SH-SY5Y (cell line): ENCODE data around the gene EFCAB8.

Experiments used
- GATA2 ChIP-seq: IDR thresholded peaks from 2 replicates; pipeline ENCODE4 v1.6.1; 2011; ENCODE audit warnings: mild to moderate bottlenecking, low read depth, low read length
- GATA3 ChIP-seq: IDR thresholded peaks from 2 replicates; pipeline ENCODE4 v1.6.1; 2011; ENCODE audit warnings: low read depth, mild to moderate bottlenecking, low read length, moderate library complexity

DNA sequence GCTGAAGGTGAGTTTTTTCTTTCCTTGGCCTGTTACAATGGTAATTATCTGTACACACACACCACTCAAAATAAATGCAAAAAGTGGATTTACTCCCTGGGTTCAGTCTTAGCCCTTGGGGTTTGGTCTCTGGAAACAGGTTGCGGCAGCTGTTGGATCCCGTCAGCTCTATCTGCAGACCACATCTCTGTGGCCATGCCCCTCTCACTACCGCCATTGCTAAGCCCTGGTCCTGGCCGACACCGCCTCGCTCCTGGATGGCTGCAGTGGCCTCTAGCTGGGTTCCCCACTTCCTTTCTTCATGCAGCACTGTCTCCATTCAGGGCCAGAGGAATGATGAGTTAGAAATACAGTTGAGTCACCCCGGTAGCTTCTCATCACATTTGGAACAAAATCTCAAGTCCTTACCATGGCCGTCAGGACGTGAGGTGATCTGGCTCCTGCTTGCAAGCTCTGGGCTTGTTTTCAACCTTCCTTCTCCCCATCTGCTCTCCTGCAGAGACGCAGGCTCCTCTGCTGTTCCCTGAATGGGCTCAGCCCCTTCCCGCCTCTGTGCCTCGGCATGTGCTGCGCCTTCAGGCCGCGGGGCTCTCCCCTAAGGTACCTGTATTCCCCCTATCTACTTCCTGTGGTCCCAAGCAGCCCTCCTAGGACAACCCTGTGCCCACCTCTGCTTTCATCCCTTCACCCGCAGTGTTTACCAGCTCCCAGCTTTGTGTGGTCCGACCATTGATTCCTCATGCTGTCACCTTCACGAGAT lies 38.0 kb downstream of the EFCAB8 start:
- TF ChIP-seq GATA2: no peak
- TF ChIP-seq GATA3: no peak
